Stomach (tissue), 4 donors: ENCODE results near the gene ACCS.

Experiments used
- POLR2A ChIP-seq, 4 donors: fragments of 450-650 bp; IDR thresholded peaks; one replicate each; pipeline ENCODE4 v1.6.1; 2016; ENCODE audit warnings: antibody characterized with exemption in 4 of 4, control low read depth in 2 of 4, mild to moderate bottlenecking in 1 of 4, moderate library complexity in 1 of 4
- POLR2AphosphoS5 ChIP-seq, 3 donors: sonication (generic); formaldehyde crosslinking; IDR thresholded peaks; one replicate each; pipeline ENCODE4 v1.6.1; 2016; ENCODE audit warnings: antibody characterized with exemption in 3 of 3
- TF ChIP-seq, protein P1 (sequence below), 7 experiments: fragments of 450-650 bp in 4 of 7; fragments of 200-600 bp in 3 of 7; sonication (generic) in 3 of 7; IDR thresholded peaks; one replicate each; pipeline ENCODE4 v1.5.1; 2016 to 2019; ENCODE audit warnings: antibody characterized with exemption in 7 of 7, control low read depth in 2 of 7, mild to moderate bottlenecking in 1 of 7

DNA sequence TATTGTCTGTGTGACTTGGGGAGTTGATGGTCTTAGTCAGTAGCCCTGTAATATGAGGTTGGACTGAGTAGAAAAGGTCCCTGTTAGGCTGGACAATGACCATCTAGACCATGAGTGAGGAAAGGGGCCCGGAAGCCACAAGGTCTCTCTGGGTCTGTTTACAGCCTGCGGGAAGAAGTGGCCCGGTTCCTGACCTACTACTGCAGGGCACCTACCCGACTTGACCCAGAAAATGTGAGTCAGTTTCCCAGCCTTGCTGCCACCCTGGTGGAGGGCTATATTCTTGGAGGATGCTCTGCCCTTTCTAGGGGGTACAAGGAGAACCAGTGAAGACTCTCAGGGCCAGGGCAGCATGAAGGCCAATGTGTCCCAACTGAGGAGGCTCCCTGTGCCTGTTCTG is 14.9 kb upstream of the ACCS start:
- TF ChIP-seq POLR2A (IDR thresholded peaks at IDR 0.05) = no peak
- TF ChIP-seq, protein P1, sequence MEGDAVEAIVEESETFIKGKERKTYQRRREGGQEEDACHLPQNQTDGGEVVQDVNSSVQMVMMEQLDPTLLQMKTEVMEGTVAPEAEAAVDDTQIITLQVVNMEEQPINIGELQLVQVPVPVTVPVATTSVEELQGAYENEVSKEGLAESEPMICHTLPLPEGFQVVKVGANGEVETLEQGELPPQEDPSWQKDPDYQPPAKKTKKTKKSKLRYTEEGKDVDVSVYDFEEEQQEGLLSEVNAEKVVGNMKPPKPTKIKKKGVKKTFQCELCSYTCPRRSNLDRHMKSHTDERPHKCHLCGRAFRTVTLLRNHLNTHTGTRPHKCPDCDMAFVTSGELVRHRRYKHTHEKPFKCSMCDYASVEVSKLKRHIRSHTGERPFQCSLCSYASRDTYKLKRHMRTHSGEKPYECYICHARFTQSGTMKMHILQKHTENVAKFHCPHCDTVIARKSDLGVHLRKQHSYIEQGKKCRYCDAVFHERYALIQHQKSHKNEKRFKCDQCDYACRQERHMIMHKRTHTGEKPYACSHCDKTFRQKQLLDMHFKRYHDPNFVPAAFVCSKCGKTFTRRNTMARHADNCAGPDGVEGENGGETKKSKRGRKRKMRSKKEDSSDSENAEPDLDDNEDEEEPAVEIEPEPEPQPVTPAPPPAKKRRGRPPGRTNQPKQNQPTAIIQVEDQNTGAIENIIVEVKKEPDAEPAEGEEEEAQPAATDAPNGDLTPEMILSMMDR (IDR thresholded peaks at IDR 0.05) = no peak
- no peak for TF ChIP-seq POLR2AphosphoS5 (IDR thresholded peaks at IDR 0.05)
